Stimulated activated CD4-positive, alpha-beta T cell treated with anti-CD3 and anti-CD28 coated beads, Interleukin-2, amount 100 ng/mL, for 48 hours (primary cell): Measurements from ENCODE around the gene PLD1.

Experiments used
- DNase-seq, 2 donors: peaks; one replicate each; pipeline ENCODE4 v3.0.0-alpha.2; 2020

The PLD1 gene

DNA sequence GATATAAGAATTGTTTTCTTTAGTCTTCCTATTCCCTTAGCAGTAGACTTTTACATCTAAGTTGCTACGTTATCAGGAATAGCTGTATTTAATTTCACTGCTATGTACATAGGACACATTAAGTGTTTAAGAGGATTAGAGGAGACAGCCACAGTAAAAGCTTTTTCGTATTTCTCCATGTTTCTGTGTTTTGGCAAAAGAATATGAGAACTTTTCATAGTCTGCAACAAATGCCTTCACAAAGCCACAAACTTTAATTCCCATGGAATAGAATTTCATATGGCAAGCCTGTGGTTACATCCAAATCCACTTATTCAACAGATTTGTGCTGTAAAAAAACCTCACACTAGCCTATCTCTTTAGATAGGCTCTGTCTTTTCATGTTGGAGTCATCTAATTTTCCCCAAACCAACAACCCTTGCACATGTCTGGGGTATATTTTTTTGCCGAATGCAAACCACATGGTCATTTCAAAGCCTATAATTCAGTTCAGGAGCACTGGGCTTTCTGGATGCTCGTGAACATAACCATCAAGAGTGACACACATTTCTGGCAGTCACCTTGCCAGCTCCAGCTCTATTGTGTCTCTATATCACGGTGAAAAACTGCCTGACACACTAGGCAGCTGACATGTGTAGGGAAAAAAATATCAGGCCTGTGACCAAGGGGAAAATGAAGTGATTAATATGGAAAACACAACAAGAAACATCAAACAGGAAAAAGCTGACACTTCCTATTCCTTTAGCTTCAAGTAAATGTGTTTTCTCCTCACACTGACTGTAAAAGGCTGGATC, 19.2 kb downstream of the PLD1 start:
- DNase-seq: no peak

GRCh38 chr3:171790574-171790897, 19.7 kb downstream of the PLD1 start:
- no peak for DNase-seq

GRCh38 chr3:171789759-171790505, 20.4 kb downstream of the PLD1 start:
- DNase-seq: no peak

DNA sequence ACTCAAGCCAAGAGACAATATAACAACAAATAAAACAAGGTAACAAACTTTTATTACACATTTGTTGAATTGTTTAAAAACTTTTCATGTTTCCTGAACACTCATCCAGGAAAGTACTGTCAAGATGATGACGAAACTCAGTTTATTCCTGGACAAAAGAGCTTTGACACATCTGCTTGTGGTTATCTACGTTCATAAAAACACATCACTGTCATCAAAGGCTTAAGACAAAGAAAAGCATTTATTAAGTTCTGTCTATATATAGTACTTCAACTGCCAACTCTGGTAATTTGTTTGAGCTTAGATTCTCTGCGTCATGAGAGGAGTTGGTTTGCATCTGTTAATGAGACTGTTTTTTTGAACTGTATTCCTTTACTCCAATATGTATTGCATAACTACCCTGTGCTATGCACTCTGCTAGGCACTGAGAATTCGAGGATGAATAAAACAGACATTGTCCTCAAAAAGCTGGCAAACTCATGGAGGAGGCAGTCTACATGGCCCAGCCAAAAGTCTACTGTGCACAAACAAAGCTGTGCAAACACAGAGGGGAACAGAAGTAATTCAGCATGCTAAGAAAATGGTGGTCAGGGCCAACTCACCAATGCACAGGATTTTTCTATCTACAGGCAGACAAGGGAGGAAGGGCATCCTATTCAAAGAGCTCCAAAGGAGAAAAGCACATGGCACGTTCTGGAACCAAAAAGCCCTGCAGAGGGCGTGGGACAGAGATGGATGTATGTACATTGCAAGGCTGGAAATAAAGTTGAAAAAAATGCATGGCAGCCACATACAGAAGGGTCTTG, 21.5 kb downstream of the PLD1 start:
- DNase-seq: no peak

DNA sequence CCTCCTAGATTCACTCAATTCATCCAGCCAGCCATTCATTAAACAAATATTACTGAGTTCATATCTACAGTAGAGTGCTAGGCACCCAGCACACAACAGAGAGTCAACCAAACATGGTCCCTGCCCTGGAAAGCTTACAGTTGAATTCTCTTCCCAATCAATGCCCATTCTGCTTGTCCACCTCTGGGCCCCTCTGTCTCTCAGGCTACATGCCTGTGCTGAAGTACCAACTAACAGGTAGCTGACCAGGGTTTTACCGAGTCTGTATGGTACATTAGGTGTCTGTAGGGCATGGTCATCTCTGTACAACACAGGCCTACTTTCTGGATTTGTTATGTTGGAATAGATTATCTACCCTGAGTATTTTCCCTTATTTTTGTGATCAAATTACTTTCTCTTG, 23.3 kb downstream of the PLD1 start:
- DNase-seq: no peak

- DNase-seq: no peak
Observed at GRCh38 chr3:171784937-171785336, 25.3 kb downstream of the PLD1 start.

DNA sequence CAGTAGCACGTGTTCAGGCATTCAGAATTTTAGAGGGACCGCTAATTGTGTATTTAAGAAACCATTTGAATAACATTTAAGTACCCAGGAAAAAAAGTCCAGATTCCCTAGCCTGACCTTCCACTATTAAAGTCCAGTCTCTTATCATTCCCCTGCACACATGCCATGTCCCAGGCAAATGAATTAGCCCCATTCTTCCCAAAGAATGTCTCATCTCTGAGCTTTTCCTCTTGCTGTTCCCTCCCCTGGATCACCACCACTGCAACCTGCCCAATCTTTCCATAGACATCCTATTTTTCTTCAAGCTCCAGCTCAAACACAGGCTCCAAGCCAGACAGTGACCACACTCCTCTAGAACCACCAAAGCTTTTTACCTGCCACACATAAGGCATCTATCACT, 25.9 kb downstream of the PLD1 start:
- no peak for DNase-seq

GRCh38 chr3:171783626-171784025, 26.7 kb downstream of the PLD1 start:
- no peak for DNase-seq

GRCh38 chr3:171783086-171783485, 27.2 kb downstream of the PLD1 start:
- no peak for DNase-seq

GRCh38 chr3:171782617-171783016, 27.7 kb downstream of the PLD1 start:
- DNase-seq: no peak

DNA sequence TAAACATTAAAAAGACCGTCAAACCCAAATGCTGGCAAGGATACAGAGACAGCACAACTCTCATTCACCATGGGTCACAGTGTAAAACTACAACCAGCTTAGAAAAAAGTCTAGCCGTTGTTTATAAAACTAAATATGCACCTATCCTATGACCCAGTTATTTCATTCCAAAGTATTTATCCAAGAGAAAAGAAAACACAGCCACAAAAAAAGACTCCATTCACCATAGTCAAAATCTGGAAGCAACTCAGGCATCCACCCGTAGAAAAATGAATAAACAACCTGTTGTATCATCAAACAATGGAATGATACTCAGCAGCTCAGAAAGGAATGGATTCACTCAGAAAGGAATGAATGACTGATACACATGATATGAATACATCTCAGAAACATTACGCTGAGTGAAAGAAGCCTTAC, 28.6 kb downstream of the PLD1 start:
- DNase-seq: no peak

- DNase-seq: no peak
Observed at GRCh38 chr3:171778493-171778892, 31.8 kb downstream of the PLD1 start.

DNA sequence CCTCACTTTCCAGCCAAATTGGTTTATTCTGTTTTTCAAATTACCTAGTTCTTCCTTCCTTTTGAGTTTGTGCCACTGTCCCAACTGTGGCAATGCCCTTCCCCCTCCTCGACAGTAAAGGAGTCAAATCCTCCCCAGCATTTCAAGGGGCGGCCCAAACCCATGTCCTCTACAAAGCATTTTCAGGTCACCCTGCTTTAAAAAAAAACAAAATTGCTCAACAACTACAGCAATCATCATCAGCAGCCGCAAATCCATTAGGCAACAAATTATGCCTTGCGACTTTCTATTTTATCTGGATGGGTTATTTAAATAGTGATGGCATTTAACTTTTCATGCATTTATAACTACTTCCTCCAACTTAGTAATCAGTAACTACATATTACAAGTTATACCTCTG, 32.7 kb downstream of the PLD1 start:
- no peak for DNase-seq

GRCh38 chr3:171776839-171777583, 33.3 kb downstream of the PLD1 start:
- no peak for DNase-seq

DNA sequence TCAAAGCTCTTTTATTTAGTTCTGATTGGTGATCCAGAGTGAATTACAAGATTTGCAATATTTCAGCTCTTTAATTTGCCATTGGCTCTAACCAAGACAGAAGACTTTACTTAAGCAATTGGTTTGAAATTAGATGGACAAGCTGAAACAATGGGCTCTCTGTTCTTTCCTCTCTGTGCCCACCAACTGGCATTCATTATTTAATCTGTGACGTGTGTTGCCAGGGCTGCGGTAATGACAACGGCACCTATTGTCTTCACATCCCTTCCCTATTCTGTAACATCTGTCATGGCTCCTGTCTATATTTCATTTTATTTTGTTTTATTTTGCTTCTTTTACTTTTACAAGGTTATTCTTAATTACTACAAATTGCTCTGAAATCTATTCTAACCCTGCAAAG, 33.9 kb downstream of the PLD1 start:
- no peak for DNase-seq

DNA sequence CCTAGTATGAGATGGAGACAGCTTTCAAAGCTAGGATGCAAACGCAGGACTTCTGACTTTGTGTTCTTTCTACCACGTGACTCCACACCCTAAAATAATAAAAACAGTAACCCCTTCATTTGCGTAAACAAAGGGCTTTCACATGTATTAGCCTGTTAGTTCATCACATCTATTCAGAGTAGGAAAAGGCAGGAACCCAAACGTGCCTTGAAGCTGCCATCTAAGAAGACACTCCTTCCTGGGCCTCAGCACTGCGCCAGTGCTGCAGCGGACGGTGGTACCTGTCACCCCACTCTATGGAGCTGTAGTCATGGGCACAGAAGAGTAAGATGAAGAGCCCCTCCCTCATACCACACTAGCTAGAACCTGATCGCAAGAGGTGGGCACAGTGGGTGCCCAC, 34.3 kb downstream of the PLD1 start:
- no peak for DNase-seq

GRCh38 chr3:171774521-171774920, 35.8 kb downstream of the PLD1 start:
- DNase-seq: no peak

GRCh38 chr3:171772427-171773056, 37.7 kb downstream of the PLD1 start:
- DNase-seq: peak; percentile 37 to 46

DNA sequence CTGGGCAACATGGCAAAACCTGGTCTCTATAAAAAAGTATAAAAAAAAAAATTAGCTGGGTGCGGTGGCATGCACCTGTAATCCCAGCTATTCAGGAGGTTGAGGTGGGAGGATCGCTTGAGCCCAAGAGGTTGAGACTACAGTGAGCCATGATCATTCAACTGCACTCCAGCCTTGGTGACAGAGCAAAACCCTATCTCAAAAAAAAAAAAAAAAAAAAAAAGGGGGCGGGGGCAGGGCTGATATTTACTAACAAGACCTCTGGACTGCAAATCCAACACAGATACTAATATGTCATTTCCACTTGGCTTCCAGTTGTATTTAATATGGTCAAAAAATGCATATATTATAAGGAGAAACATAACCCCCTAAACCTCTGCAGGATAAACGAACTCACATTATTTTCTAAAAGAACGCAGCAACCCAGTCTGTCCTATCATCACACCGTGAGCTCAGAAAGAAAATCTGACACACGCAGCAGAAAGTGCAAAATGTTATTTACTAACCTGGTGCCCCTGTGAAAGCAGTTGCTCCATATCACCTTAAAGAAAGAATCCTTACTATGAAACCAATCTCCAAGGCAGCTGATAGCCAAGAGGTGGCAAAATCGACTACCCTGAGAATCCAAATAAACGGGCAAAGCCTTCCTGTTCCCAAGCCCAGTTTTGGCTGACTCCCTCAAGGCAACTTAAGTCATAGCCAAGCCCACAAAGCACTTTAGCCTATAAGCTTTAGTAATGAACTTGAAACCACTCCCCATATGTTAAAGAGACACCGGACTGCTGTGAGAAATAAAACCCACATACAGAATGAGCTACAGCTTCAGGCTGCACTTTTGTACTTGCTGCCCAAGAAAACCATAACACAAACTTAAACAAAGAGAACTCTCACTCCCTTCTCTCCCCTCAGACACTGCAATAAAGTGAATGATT, 39.3 kb downstream of the PLD1 start:
- DNase-seq: no peak

DNA sequence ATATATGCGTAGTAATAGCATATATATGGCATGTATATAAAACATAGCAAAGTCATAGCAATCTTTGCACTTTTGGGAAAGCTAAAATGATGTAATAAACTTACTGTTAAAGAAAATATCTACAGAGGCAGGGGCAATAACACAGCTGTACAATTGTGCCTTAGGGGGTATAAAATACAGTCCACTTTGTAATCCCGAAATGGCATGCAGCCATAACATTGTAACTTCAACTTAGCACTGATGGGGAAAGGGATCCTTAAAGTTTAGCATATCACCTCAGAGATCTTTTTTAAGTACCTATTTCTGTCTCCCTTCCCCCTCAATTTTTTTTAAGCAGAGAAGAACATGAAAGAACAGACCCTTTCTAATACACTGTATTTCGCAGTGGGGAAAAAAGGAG, 40.8 kb downstream of the PLD1 start:
- DNase-seq: no peak

DNA sequence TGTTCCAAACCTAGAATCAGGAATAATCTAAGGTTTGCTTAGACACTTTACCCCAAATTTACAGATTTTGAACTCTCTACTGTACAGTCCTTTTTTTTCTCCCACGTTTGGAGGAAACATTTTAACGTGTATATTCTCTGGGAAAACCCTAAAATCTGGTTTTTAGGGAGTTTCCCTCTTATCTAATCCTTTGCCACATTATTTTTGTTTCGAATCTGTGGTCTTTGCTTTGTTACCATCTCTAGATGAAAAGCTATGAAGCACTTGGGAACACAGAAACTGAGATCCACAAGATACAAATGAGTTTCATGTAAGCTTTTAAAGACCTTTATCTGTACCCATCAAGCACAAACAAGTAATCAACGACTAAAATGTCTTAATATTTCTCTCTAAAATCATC, 41.3 kb downstream of the PLD1 start:
- DNase-seq: no peak
